GM12865 (cell line): ENCODE measurements around the gene RUNX2.

Experiments
- DNase-seq: peaks from one replicate; pipeline ENCODE4 v3.0.0; 2010; ENCODE audit warnings: low read depth
- H3K4me3 ChIP-seq: 2 replicates; pipeline ENCODE4 v1.5.1; 2011; ENCODE audit warnings: mild to moderate bottlenecking, low read depth, low read length, control low read depth
- TF ChIP-seq, protein P1 (sequence below): IDR thresholded peaks from 2 replicates; pipeline ENCODE4 v1.5.1; 2011; ENCODE audit warnings: low read length, control low read depth, low read depth, inconsistent platforms; ENCODE audit not compliant: insufficient read depth; ENCODE audit errors: missing control alignments

The RUNX2 gene

GRCh38 chr6:45420083-45420908 lies 92.2 kb downstream of the RUNX2 start:
- DNase-seq = no peak
- TF ChIP-seq, protein P1, sequence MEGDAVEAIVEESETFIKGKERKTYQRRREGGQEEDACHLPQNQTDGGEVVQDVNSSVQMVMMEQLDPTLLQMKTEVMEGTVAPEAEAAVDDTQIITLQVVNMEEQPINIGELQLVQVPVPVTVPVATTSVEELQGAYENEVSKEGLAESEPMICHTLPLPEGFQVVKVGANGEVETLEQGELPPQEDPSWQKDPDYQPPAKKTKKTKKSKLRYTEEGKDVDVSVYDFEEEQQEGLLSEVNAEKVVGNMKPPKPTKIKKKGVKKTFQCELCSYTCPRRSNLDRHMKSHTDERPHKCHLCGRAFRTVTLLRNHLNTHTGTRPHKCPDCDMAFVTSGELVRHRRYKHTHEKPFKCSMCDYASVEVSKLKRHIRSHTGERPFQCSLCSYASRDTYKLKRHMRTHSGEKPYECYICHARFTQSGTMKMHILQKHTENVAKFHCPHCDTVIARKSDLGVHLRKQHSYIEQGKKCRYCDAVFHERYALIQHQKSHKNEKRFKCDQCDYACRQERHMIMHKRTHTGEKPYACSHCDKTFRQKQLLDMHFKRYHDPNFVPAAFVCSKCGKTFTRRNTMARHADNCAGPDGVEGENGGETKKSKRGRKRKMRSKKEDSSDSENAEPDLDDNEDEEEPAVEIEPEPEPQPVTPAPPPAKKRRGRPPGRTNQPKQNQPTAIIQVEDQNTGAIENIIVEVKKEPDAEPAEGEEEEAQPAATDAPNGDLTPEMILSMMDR = no peak

GRCh38 chr6:45420909-45421708 lies 93.0 kb downstream of the RUNX2 start:
- peak overlapping the region; percentile 42 for H3K4me3 ChIP-seq
- no peak for DNase-seq
- TF ChIP-seq, protein P1 = no peak

More at GRCh38 chr6:45420083-45420908, 92.2 kb downstream of the RUNX2 start:
- no peak overlapping the region for H3K4me3 ChIP-seq

DNA sequence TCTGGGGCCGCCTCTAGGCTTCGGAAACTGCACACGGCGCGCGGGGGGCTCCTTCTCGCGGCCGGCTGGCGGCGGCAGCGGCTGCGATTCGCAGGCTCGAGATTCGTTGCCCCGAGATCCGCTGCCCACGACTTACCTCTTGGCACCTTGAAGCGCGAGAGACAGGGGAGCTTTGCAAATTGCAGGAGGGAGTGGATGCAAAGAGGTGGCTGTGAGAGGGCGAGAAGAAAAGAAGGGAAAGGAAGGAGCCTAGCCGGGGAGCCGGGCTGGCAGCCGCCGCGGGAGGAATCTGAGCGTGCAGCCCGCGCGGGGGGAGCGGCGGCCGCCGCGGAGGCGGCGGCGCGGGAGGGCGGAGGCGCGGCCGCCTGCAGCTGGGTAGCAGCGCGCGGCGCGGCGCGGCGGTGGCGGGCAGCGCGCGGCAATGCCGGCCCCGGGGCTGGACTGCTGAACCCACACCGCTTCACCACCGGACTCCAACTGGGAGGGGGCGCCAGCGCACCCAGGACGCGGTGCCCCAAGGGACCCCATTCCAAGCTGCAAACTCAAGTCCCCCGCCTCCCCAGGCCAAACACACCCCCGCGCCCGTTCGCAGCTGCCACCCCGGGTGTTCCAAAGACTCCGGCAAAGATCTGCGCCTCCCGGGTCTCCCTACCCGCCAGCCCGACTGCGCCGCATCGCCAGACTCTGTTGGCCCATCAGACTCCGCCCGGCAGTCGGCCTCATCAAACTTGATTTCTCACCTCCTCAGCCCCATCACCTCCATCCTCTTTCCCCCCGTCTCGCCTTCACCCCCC lies 93.8 kb downstream of the RUNX2 start:
- TF ChIP-seq, protein P1 = no peak
- peak overlapping the region; percentile 42 for H3K4me3 ChIP-seq
- no peak for DNase-seq

- H3K4me3 ChIP-seq = peak overlapping the region; percentile 36
- DNase-seq = peak; percentile 52
- TF ChIP-seq, protein P1 = no peak
These were observed 94.5 kb downstream of the RUNX2 start for GRCh38 chr6:45422503-45423110.

DNA sequence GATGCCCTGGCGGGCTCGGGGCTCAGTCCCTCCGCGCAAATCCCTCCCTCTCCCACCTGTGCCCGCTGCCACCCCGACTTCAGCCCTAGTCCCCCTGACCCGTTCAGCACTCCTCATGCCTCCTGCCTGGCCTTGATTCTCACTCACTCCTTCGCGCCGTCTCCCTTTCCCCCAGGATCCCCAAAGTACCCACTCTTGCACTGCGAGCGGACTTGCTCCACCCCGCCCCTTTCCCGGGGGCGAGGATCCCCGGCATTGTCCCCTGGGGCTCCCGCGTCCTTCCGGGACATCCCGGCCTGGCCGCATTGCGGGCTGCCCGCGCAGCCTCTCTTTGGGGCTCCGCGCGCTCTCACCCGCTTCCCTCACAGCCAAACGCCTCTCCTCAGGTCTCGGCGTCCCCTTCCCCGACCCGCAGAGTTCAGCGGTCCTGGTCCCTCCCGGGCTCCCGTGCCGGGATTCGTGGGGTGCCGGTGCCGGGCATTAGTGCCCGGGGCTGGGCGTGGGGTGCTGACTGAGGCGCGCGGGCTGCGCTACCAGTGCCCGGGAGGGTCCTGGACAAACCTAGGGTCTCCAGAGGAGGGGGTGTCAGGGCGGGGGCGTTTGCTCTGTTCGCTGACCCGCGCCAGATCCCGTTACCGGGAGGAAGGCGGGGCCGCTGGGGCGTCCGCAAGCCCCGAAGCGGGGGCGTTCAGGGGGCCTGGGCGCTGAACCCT lies 95.1 kb downstream of the RUNX2 start:
- peak overlapping the region; percentile 34 for H3K4me3 ChIP-seq
- DNase-seq = no peak
- TF ChIP-seq, protein P1 = no peak
